Retinal pigment epithelial cell (primary cell): Measurements from ENCODE around the gene PTPRR.

Experiments
- DNase-seq: peaks from one replicate; pipeline ENCODE4 v3.0.0-alpha.2; 2010; ENCODE audit warnings: low read depth
- H3K4me3 ChIP-seq: 2 replicates; pipeline ENCODE4 v1.5.1; 2011; ENCODE audit warnings: mild to moderate bottlenecking, low read length, control low read depth, moderate library complexity
- CTCF ChIP-seq: conservative IDR thresholded peaks from 2 replicates; pipeline ENCODE4 v1.5.1; 2011; ENCODE audit warnings: low read depth, low read length, control low read depth, inconsistent platforms

Gene PTPRR

GRCh38 chr12:70724444-70724843 is 196.1 kb downstream of the PTPRR start:
- TF ChIP-seq CTCF, result peak; percentile 40
- no peak overlapping the region for H3K4me3 ChIP-seq
- no peak for DNase-seq

GRCh38 chr12:70722584-70723343 is 197.8 kb downstream of the PTPRR start:
- no peak for DNase-seq
- H3K4me3 ChIP-seq, result no peak overlapping the region
- no peak for TF ChIP-seq CTCF

- H3K4me3 ChIP-seq, result no peak overlapping the region
- DNase-seq, result no peak
- no peak for TF ChIP-seq CTCF
Observed at GRCh38 chr12:70721656-70722357, 198.7 kb downstream of the PTPRR start.

- H3K4me3 ChIP-seq, result no peak overlapping the region
- no peak for DNase-seq
- TF ChIP-seq CTCF, result no peak
Observed at GRCh38 chr12:70721216-70721615, 199.3 kb downstream of the PTPRR start.

GRCh38 chr12:70719672-70720420 is 200.7 kb downstream of the PTPRR start:
- peak overlapping the region; percentile 32 for H3K4me3 ChIP-seq
- DNase-seq, result no peak
- TF ChIP-seq CTCF, result peak; percentile 95

- DNase-seq, result no peak
- TF ChIP-seq CTCF, result no peak
- no peak overlapping the region for H3K4me3 ChIP-seq
Observed at GRCh38 chr12:70719071-70719470, 201.5 kb downstream of the PTPRR start.
